ENCODE measurements around the gene MYOG. TPM values are rescaled to one million over a fixed set of nuclear protein-coding genes. Genes with fewer than 3 reads are reported as not detected.
A peak's percentile ranks its signal among the peaks of the same experiment; 100 is the strongest.

The MYOG gene
- total and polyA plus RNA-seq, 5 donors from 2014 or later = not detected

GRCh38 chr1:203082571-203083462 is 3.0 kb downstream of the MYOG start:
- ATAC-seq (ENCODE audit: low read depth in 2 of 2) = no peak

GRCh38 chr1:203082231-203082505 is 3.6 kb downstream of the MYOG start:
- no peak for DNase-seq

More at GRCh38 chr1:203082571-203083462, 3.0 kb downstream of the MYOG start:
- Histone ChIP-seq H3K27me3 (ENCODE audit: control insufficient read depth, insufficient read depth, low read length) (no peaks in the 10 kb centered on the region), H3K9me3 (ENCODE audit: control insufficient read depth in 2 of 2, low read length in 2 of 2) (no peaks in the 10 kb centered on the region), H3K36me3 (ENCODE audit: control insufficient read depth, insufficient read depth, low read length) (no peaks in the 10 kb centered on the region), H3K27ac (ENCODE audit: insufficient read depth, low read length, poor library complexity, severe bottlenecking) (no peak overlapping the region), H3K4me3 (ENCODE audit: low read depth, low read length) (no peak overlapping the region), H3K4me1 (ENCODE audit: control insufficient read depth, insufficient read depth, low read length, poor library complexity, severe bottlenecking) (no peaks in the 10 kb centered on the region)
- Mint-ChIP-seq H3K27ac (no peak overlapping the region), H3K27me3 (peaks cover 21% of the 10 kb centered on the region), H3K4me1 (no peaks in the 10 kb centered on the region), H3K4me3 (no peak overlapping the region), H3K9me3 (peaks cover 0 to 2% (median 0%) of the 10 kb centered on the region in 7 donors), H3K36me3 (no peaks in the 10 kb centered on the region)
- no peak for DNase-seq

GRCh38 chr1:203081465-203082230 is 4.2 kb downstream of the MYOG start:
- ATAC-seq (ENCODE audit: low read depth in 2 of 2) = no peak
- H3K4me1 ChIP-seq (ENCODE audit: control insufficient read depth, insufficient read depth, low read length, poor library complexity, severe bottlenecking) = no peaks in the 10 kb centered on the region
- DNase-seq = no peak
- H3K27ac Mint-ChIP-seq = no peak overlapping the region
- H3K27ac ChIP-seq (ENCODE audit: insufficient read depth, low read length, poor library complexity, severe bottlenecking) = no peak overlapping the region
- no peaks in the 10 kb centered on the region for H3K36me3 ChIP-seq (ENCODE audit: control insufficient read depth, insufficient read depth, low read length)
- peaks cover 29% of the 10 kb centered on the region for H3K27me3 Mint-ChIP-seq
- no peaks in the 10 kb centered on the region for H3K9me3 Mint-ChIP-seq
- H3K4me1 Mint-ChIP-seq = no peaks in the 10 kb centered on the region
- H3K27me3 ChIP-seq (ENCODE audit: control insufficient read depth, insufficient read depth, low read length) = peaks cover 1% of the 10 kb centered on the region
- no peaks in the 10 kb centered on the region for H3K36me3 Mint-ChIP-seq
- H3K4me3 Mint-ChIP-seq = no peak overlapping the region
- H3K9me3 ChIP-seq (ENCODE audit: control insufficient read depth in 2 of 2, low read length in 2 of 2) = no peaks in the 10 kb centered on the region
- no peak overlapping the region for H3K4me3 ChIP-seq (ENCODE audit: low read depth, low read length)

More at GRCh38 chr1:203082231-203082505, 3.6 kb downstream of the MYOG start:
- Histone ChIP-seq H3K27ac (ENCODE audit: insufficient read depth, low read length, poor library complexity, severe bottlenecking) (no peak overlapping the region), H3K9me3 (ENCODE audit: control insufficient read depth in 2 of 2, low read length in 2 of 2) (no peaks in the 10 kb centered on the region), H3K36me3 (ENCODE audit: control insufficient read depth, insufficient read depth, low read length) (no peaks in the 10 kb centered on the region), H3K27me3 (ENCODE audit: control insufficient read depth, insufficient read depth, low read length) (no peaks in the 10 kb centered on the region), H3K4me3 (ENCODE audit: low read depth, low read length) (no peak overlapping the region), H3K4me1 (ENCODE audit: control insufficient read depth, insufficient read depth, low read length, poor library complexity, severe bottlenecking) (no peaks in the 10 kb centered on the region)
- no peaks in the 10 kb centered on the region for H3K36me3 Mint-ChIP-seq
- peaks cover 25% of the 10 kb centered on the region for H3K27me3 Mint-ChIP-seq
- peak overlapping the region in 1 of 3 donors; percentile 37 for H3K27ac Mint-ChIP-seq
- no peak overlapping the region for H3K4me3 Mint-ChIP-seq
- no peak for ATAC-seq (ENCODE audit: low read depth in 2 of 2)
- no peaks in the 10 kb centered on the region for H3K9me3 Mint-ChIP-seq
- no peaks in the 10 kb centered on the region for H3K4me1 Mint-ChIP-seq

GRCh38 chr1:203080456-203080855 is 5.4 kb downstream of the MYOG start:
- Mint-ChIP-seq H3K9me3 (no peaks in the 10 kb centered on the region), H3K27me3 (peaks cover 36% of the 10 kb centered on the region), H3K4me3 (no peak overlapping the region), H3K4me1 (peaks cover 0 to 6% (median 2%) of the 10 kb centered on the region in 4 donors), H3K36me3 (no peaks in the 10 kb centered on the region), H3K27ac (no peak overlapping the region)
- ATAC-seq (ENCODE audit: low read depth in 2 of 2) = no peak
- Histone ChIP-seq H3K36me3 (ENCODE audit: control insufficient read depth, insufficient read depth, low read length) (no peaks in the 10 kb centered on the region), H3K4me3 (ENCODE audit: low read depth, low read length) (no peak overlapping the region), H3K4me1 (ENCODE audit: control insufficient read depth, insufficient read depth, low read length, poor library complexity, severe bottlenecking) (peaks cover 3% of the 10 kb centered on the region), H3K9me3 (ENCODE audit: control insufficient read depth in 2 of 2, low read length in 2 of 2) (no peaks in the 10 kb centered on the region), H3K27ac (ENCODE audit: insufficient read depth, low read length, poor library complexity, severe bottlenecking) (no peak overlapping the region), H3K27me3 (ENCODE audit: control insufficient read depth, insufficient read depth, low read length) (peaks cover 4% of the 10 kb centered on the region)
- DNase-seq = no peak

- peaks cover 0 to 6% (median 2%) of the 10 kb centered on the region in 4 donors for H3K4me1 Mint-ChIP-seq
- H3K36me3 Mint-ChIP-seq = no peaks in the 10 kb centered on the region
- Histone ChIP-seq H3K36me3 (ENCODE audit: control insufficient read depth, insufficient read depth, low read length) (no peaks in the 10 kb centered on the region), H3K4me1 (ENCODE audit: control insufficient read depth, insufficient read depth, low read length, poor library complexity, severe bottlenecking) (peaks cover 4% of the 10 kb centered on the region), H3K4me3 (ENCODE audit: low read depth, low read length) (no peak overlapping the region), H3K27me3 (ENCODE audit: control insufficient read depth, insufficient read depth, low read length) (peaks cover 6% of the 10 kb centered on the region), H3K27ac (ENCODE audit: insufficient read depth, low read length, poor library complexity, severe bottlenecking) (no peak overlapping the region), H3K9me3 (ENCODE audit: control insufficient read depth in 2 of 2, low read length in 2 of 2) (no peaks in the 10 kb centered on the region)
- ATAC-seq (ENCODE audit: low read depth in 2 of 2) (no peak), DNase-seq (no peak)
- no peak overlapping the region for H3K4me3 Mint-ChIP-seq
- H3K27ac Mint-ChIP-seq = no peak overlapping the region
- no peaks in the 10 kb centered on the region for H3K9me3 Mint-ChIP-seq
- H3K27me3 Mint-ChIP-seq = peaks cover 49% of the 10 kb centered on the region
These were observed 7.3 kb downstream of the MYOG start for GRCh38 chr1:203078478-203078877.

GRCh38 chr1:203077956-203078355 is 7.9 kb downstream of the MYOG start:
- Histone ChIP-seq H3K4me3 (ENCODE audit: low read depth, low read length) (no peak overlapping the region), H3K27me3 (ENCODE audit: control insufficient read depth, insufficient read depth, low read length) (peaks cover 10% of the 10 kb centered on the region), H3K27ac (ENCODE audit: insufficient read depth, low read length, poor library complexity, severe bottlenecking) (no peak overlapping the region), H3K9me3 (ENCODE audit: control insufficient read depth in 2 of 2, low read length in 2 of 2) (no peaks in the 10 kb centered on the region), H3K36me3 (ENCODE audit: control insufficient read depth, insufficient read depth, low read length) (no peaks in the 10 kb centered on the region), H3K4me1 (ENCODE audit: control insufficient read depth, insufficient read depth, low read length, poor library complexity, severe bottlenecking) (peaks cover 4% of the 10 kb centered on the region)
- ATAC-seq (ENCODE audit: low read depth in 2 of 2) (no peak), DNase-seq (no peak)
- no peaks in the 10 kb centered on the region for H3K9me3 Mint-ChIP-seq
- H3K27me3 Mint-ChIP-seq = peaks cover 52% of the 10 kb centered on the region
- no peaks in the 10 kb centered on the region for H3K36me3 Mint-ChIP-seq
- H3K4me1 Mint-ChIP-seq = peaks cover 0 to 6% (median 2%) of the 10 kb centered on the region in 4 donors
- no peak overlapping the region for H3K27ac Mint-ChIP-seq
- no peak overlapping the region for H3K4me3 Mint-ChIP-seq

- Mint-ChIP-seq H3K27ac (no peak overlapping the region), H3K9me3 (no peaks in the 10 kb centered on the region), H3K4me1 (peaks cover 0 to 6% (median 2%) of the 10 kb centered on the region in 4 donors), H3K27me3 (peaks cover 53% of the 10 kb centered on the region), H3K4me3 (no peak overlapping the region), H3K36me3 (peaks cover 1% of the 10 kb centered on the region)
- ATAC-seq (ENCODE audit: low read depth in 2 of 2) (no peak), DNase-seq (no peak)
- H3K9me3 ChIP-seq (ENCODE audit: control insufficient read depth in 2 of 2, low read length in 2 of 2) = no peaks in the 10 kb centered on the region
- no peaks in the 10 kb centered on the region for H3K36me3 ChIP-seq (ENCODE audit: control insufficient read depth, insufficient read depth, low read length)
- H3K27ac ChIP-seq (ENCODE audit: insufficient read depth, low read length, poor library complexity, severe bottlenecking) = no peak overlapping the region
- peaks cover 4% of the 10 kb centered on the region for H3K4me1 ChIP-seq (ENCODE audit: control insufficient read depth, insufficient read depth, low read length, poor library complexity, severe bottlenecking)
- peaks cover 10% of the 10 kb centered on the region for H3K27me3 ChIP-seq (ENCODE audit: control insufficient read depth, insufficient read depth, low read length)
- no peak overlapping the region for H3K4me3 ChIP-seq (ENCODE audit: low read depth, low read length)
These were observed 8.4 kb downstream of the MYOG start for GRCh38 chr1:203077367-203077766.

All from CD4-positive, CD25-positive, alpha-beta regulatory T cell (primary cell).